GM06990 (cell line): ENCODE data around the gene HSPA8.
"Not testable (repeated sequence)": the region's sequence is repeated elsewhere in the genome, so short reads cannot be mapped to it uniquely, and the experiment has no call there.

Experiments used
- DNase-seq: peaks from one replicate; pipeline ENCODE4 v3.0.0-alpha.2; 2011; ENCODE audit not compliant: insufficient read length; ENCODE audit errors: extremely low read depth
- H3K27me3 ChIP-seq: replicated peaks from 2 replicates; pipeline ENCODE4 v1.6.0; 2011; ENCODE audit warnings: low read length; ENCODE audit not compliant: control insufficient read depth, insufficient read depth
- H3K36me3 ChIP-seq: 2 replicates; pipeline ENCODE4 v1.5.1; 2011; ENCODE audit warnings: low read length; ENCODE audit not compliant: control insufficient read depth, insufficient read depth
- H3K4me3 ChIP-seq: replicated peaks from 2 replicates; pipeline ENCODE4 v1.5.1; 2011; ENCODE audit warnings: low read depth, mild to moderate bottlenecking, control low read depth, low read length
- TF ChIP-seq, protein P1 (sequence below): IDR thresholded peaks from 2 replicates; pipeline ENCODE4 v1.5.1; 2011; ENCODE audit warnings: low read length, control low read depth, mild to moderate bottlenecking, inconsistent platforms; ENCODE audit not compliant: insufficient read depth, poor library complexity, severe bottlenecking

The HSPA8 gene

DNA sequence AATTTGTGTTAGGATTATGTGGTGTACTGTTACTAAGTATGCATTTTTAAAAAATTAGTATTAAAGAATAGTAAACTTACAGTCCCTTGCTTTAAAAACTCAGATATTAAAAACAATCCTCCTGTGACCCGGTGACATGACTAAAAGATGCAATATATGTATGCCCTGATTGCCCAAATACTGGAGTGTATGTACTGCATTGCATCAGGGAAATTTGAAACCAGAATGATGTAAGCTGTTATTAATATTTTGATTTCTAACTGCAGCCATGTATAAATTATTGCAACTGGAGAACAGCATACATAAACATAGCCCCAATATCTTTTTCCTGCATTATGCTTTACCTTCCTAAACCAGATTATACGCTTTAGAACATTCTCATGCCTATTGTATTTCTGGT is 3.7 kb upstream of the HSPA8 start:
- no peak for DNase-seq
- H3K4me3 ChIP-seq: no peak overlapping the region

DNA sequence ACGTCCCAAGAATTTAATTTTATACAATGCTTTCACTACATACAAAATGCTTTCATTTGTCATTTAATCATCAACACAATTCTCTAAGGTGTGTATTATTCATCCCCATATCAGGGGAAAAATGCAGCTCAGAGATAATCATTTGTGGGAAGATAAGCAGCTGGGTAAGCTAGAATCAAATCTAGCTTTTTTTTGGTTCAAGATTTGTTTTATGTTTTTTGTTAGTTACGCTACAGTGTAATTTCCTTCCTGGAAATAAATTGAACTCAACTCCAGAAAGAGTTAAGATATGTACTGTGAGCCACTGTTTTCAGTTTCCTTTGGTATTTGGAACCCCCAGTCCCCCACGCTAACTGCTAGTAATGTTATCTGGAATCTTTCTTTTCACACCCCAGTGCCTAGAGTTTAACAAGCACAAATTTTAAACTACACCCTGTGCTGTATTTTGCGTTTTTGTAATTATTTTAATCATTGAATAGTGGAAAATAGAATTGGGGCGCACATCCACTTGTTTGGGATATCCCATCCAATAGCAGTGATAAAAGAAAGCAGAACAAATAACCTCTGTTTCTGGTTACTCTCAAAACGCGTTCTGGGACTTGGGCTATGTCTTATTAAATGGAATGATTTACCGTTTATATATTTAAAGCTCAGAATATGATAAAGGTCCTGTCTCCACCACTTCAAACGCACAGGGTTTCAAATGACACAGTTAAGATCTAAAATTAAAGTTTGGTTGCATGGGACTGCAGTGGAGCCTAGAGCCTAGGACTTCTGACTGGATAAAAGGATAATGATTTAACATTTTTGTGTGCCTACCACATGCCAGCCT is 2.1 kb upstream of the HSPA8 start:
- DNase-seq: no peak
- H3K27me3 ChIP-seq: no peaks in the 10 kb centered on the region
- peak overlapping the region; percentile 89 for H3K4me3 ChIP-seq
- peaks cover 9% of the 10 kb centered on the region for H3K36me3 ChIP-seq
- TF ChIP-seq, protein P1, sequence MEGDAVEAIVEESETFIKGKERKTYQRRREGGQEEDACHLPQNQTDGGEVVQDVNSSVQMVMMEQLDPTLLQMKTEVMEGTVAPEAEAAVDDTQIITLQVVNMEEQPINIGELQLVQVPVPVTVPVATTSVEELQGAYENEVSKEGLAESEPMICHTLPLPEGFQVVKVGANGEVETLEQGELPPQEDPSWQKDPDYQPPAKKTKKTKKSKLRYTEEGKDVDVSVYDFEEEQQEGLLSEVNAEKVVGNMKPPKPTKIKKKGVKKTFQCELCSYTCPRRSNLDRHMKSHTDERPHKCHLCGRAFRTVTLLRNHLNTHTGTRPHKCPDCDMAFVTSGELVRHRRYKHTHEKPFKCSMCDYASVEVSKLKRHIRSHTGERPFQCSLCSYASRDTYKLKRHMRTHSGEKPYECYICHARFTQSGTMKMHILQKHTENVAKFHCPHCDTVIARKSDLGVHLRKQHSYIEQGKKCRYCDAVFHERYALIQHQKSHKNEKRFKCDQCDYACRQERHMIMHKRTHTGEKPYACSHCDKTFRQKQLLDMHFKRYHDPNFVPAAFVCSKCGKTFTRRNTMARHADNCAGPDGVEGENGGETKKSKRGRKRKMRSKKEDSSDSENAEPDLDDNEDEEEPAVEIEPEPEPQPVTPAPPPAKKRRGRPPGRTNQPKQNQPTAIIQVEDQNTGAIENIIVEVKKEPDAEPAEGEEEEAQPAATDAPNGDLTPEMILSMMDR: no peak

More for the DNA sequence above, 3.7 kb upstream of the HSPA8 start:
- no peaks in the 10 kb centered on the region for H3K27me3 ChIP-seq
- H3K36me3 ChIP-seq: peaks cover 1% of the 10 kb centered on the region; the same call in 1 of the 2 replicates
- TF ChIP-seq, protein P1: no peak

DNA sequence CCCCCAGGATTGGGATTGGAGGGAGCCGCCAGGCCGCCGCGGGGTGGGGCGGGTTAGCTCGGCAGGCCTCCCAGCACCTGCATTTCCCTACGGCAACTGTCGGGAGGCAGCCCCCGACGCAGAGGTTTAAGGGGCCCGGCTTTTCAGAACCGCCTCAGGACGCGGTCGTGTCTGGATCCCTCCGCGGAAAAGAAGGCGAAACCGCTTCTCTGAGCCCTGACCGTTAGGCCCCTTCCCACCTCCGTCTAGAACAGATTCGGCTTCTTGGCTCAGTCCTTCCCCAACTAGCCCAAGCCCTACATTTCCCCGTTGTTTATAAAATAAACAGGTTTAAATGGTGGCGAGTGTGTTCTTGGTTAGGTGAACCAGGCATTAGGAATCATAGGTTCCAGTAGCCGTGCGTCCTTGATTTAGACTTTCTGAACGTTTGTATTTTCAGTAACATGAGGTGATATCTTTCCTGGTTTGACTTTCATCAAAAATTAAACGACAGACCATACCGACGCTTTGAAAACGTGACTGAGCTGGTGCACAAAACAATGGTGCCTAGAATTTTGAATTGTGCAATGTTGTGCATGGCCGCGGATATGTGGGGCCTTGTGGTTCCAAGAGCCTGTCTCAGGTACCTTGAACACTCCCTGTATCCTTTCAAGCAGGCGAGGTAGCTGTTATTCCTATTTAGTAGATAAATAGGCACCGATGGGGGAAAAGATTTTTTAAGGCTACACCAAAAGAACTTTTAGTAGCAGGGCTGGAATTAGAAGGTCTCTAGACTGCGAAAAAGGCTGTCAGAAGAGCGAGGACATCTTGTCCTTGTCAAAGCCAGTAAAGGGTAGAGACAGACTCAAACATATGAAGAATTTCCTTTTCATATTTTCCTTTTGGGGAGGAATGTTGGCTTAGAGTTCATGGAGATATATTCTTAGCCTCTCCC is 1.2 kb upstream of the HSPA8 start:
- H3K27me3 ChIP-seq: no peaks in the 10 kb centered on the region
- H3K4me3 ChIP-seq: peak overlapping the region; percentile 89
- peaks cover 14% of the 10 kb centered on the region for H3K36me3 ChIP-seq
- TF ChIP-seq, protein P1: no peak
- no peak for DNase-seq

DNA sequence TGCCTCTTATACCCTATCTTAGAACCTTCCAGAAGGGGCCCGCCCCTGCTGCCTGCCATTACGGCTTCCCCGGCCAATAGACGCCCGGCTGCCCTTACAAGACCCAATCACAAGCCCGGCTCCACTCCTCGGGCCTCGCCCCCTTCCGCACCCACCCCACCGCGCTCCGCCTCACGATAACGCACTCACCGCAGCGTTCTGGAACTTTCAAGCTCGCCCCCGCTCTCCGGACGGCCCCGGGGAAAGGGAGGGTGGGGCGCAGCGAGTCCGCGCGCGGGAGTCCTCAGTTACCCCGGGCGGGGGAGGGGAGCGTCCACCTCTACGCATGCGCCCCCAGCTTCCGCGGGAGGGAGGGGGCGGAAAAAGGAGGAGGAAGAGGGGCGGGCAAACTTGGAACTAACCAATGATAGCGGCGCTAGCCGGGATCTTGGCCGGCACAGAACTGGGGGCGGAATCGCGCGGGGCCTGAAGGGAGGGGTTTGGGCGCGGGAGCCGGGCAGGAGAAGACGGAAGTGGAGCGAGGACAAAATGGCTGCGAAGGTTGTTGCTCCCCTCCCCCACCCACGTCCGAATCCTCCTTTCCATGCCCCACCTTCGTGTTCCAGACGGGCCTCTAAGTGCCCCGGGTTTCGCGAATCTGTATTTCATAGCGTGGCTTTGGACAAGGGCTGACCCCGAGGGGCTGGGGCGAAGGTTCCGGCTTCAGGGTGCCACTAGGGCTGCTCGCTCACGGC is 389 bp upstream of the HSPA8 start:
- peak overlapping the region; percentile 89 for H3K4me3 ChIP-seq
- peaks cover 19% of the 10 kb centered on the region for H3K36me3 ChIP-seq
- TF ChIP-seq, protein P1: no peak
- peak; percentile 100 for DNase-seq
- no peaks in the 10 kb centered on the region for H3K27me3 ChIP-seq

DNA sequence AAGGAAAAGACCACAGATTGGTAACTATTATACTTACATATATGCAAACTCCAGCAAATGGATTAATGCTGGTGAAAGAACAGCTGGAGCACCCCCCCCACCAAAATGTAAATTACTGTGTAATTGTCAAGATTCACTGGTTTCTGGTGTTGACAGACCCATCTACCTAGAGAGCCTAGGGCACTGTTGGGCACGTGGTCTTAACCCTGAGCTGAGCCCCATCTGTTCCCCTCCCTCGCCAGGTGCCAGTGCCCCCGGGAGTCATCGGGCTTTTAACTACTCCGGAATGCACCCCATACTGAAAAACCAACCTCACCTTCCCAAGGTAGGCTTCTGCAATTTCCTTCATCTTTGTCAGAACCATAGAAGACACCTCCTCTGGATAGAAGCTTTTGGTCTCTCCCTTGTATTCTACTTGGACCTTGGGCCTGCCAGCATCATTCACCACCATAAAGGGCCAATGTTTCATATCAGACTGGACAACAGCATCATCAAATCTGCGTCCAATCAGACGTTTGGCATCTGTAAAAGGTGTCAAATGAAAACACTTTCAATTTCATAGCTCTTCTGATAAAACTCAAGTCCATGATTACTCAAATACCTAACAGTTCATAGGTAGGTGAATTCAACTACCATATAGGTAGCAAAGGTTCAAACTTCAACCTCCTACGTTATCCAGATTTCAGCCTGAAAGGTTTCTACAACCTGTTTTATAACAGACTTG is 1.5 kb downstream of the HSPA8 start:
- Histone ChIP-seq H3K4me3 (peak overlapping the region; percentile 74), H3K27me3 (no peaks in the 10 kb centered on the region), H3K36me3 (peaks cover 31% of the 10 kb centered on the region)
- DNase-seq: no peak
- TF ChIP-seq, protein P1: no peak

DNA sequence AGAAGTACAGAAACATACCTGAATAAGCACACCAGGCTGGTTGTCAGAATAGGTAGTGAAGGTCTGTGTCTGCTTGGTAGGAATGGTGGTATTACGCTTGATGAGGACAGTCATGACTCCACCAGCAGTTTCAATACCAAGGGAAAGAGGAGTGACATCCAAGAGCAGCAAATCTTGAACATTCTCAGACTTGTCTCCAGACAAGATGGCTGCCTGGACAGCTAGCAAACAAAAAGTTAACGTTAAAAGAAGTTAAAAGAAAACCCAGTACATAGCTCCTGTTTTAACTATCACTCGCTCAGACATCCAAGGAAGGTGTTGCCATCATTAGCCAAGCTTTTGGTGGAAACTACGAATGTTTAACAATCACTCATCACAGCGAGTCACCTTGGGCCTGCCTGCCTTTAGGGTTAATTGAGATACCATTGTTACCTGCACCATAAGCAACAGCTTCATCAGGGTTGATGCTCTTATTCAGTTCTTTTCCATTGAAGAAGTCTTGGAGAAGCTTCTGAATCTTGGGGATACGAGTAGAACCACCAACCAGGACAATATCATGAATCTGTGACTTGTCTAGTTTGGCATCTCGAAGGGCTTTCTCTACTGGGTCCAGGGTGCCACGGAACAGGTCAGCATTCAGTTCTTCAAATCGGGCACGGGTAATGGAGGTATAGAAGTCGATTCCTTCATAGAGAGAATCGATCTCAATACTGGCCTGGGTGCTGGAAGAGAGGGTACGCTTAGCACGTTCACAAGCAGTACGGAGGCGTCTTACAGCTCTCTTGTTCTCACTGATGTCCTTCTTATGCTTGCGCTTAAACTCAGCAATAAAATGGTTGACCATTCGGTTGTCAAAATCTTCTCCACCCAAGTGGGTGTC is 2.7 kb downstream of the HSPA8 start:
- H3K27me3 ChIP-seq, DNase-seq: not testable (repeated sequence)
- Histone ChIP-seq H3K4me3 (peak overlapping the region; percentile 74), H3K36me3 (peaks cover 31% of the 10 kb centered on the region)
